NCI-H2196 treated with DMSO at 0.1 percent for 48 hours (cell line): Measurements from ENCODE around the gene MBNL2.
A peak's percentile ranks its signal among the peaks of the same experiment; 100 is the strongest.
"Not testable (repeated sequence)": the region's sequence is repeated elsewhere in the genome, so short reads cannot be mapped to it uniquely, and the experiment has no call there.

Experiments
- DNase-seq: peaks from one replicate; lab custom pipeline; 2025; ENCODE audit not compliant: unreplicated experiment; lab: John Stamatoyannopoulos, UW

The MBNL2 gene

DNA sequence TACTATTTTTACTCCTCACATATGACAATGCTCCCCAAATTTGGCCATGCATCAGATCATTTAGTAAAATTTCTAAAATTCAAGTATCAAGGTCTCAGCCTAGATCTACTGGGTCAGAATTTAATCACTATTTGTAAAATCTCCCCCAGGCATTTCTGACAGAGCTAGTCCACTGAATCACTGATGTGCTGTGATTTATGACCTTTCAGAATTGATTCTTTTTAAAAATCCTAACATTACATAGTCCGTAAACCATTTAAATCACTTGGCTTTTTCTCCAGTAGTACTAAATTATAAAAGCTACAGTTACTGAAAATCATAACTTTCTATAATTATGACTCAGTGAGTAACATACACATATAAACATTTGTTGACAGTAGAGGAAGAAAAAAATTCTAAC, 119.0 kb downstream of the MBNL2 start:
- no peak for DNase-seq

DNA sequence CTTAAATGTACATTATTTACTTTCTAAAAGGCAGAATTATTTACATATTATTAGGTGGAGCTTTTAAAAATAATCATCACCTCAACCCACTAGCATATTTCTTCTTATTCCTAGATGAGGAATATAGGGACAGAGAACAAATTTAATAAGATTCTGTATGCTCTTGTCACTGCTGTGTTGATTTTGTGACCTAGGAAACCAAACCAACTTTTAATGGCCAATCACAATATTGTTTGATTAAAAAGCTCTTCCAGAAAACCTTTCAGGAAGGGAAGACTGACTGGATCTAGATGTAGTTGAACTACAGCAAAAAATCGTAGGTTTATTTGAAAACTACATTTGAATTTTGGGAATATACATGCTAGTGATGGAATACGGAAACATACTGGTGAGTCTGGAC, 120.0 kb downstream of the MBNL2 start:
- DNase-seq = no peak

DNA sequence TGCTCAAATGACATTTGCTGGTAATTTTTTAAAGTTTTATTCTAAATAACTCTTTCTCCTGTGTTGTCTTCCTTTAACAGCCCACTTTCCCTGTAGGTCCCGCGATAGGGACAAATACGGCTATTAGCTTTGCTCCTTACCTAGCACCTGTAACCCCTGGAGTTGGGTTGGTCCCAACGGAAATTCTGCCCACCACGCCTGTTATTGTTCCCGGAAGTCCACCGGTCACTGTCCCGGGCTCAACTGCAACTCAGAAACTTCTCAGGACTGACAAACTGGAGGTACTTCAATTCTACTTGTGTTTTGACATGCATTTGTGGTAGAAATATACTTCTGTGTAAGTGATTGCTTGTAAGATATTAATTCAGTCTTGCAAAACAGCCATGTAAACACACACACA, 120.8 kb downstream of the MBNL2 start:
- no peak for DNase-seq

DNA sequence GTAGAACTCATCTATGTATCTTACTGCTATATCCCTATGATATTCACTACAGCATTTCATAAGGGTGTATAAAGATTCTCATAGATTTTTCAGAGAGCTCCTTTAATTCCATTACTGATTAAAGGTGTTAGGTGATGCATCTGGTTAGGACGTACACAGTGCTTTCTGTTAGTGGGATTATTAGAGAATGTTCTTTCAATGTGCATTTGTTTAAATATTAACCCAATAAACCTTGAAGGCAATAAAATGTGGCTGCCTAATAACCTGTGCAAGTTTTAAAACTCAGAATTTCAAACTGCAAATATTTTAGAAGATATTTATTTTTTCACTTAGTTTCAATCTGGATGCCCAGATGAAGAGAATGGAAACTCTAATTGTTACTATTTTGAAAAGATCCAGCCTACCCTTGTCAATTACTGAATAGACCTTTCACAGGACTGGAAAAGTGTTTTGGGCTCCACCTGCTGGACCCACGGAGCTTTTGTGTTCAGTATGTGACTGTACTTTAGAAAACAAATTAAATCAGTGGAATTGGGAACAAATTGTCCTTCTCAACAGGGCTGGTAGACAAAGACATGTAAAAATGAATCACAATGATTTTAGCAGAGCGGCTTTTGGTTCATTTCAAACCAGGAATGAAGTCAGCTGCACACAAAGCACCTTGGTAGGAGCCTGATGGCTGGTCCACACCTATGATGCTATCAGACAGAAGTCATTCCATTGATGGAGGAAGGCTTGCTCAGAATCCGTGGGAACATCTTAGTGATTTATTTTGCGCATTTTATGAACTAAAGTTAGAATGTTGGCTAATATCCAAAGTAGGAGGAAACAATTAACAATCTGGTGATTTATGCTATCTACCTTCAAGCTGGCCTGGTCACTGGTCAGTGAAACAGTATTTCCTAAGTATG, 122.4 kb downstream of the MBNL2 start:
- no peak for DNase-seq

DNA sequence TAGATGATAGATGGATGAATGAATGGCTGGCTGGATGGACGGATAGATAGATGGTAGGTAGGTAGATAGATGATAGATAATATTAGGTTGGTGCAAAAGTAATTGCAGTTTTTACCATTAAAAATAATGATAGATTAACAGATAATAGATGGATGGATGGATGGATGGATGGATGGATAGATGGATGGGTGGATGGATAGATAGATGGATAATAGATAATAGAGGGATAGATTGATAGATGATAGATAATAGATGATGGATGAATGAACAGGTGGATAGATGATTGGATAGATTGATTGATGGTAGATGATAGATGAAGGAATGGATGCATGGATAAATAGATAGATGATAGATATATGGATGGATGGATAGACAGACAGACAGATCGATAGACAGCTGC, 124.0 kb downstream of the MBNL2 start:
- no peak for DNase-seq

DNA sequence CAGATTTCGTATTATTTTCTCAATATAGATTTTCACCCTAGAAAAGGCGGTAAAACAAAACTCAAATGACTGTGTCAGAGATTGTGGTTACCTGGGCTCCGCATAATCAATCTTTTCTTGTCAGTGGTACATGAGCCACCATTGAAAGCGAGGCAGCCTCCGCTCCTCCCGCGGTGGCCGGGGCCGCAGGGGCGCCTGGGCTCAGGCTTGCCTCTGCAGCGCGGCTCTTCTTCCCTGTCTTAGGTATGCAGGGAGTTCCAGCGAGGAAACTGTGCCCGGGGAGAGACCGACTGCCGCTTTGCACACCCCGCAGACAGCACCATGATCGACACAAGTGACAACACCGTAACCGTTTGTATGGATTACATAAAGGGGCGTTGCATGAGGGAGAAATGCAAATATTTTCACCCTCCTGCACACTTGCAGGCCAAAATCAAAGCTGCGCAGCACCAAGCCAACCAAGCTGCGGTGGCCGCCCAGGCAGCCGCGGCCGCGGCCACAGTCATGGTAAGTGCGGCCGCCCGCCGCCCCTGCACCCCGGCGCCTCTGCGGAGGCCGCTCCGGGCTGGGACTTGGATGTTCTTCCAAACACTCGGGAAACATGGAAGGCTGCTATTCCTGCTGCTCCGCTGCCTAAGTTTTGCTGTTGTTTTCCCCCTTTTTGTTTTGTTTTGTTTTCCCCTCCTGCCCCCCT, 124.6 kb downstream of the MBNL2 start:
- no peak for DNase-seq

DNA sequence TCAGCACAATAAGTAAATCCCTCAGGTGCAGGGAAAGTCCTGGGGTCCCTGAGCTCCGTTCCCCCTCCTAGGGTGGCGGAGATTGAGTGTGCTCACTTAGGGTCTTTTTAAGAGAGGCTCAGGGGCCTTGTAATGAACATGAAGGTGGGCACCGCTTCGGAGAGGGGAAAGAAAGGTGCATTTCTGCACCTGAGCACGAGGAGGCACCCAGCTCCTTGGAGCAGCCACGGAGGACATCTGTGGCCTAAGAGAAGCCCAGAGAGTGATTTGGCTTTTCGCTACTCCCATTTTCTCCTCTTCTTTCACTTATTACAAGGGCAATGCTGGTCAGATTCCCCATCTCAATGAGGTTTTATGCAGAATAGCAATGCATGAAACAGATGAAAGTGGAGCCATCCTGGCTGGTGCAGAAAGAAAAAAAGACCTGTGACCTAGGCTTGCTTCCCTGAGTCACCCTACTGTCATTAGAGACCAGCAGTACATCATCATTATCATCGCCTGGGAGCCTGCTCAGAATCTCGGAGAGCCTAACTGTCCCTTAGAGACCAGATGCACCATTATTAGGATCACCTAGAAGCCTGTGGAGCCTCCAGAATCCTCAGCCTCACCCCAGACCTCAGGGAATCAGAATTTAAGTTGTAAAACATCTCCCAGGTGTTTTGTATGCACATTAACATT, 125.3 kb downstream of the MBNL2 start:
- DNase-seq = no peak

DNA sequence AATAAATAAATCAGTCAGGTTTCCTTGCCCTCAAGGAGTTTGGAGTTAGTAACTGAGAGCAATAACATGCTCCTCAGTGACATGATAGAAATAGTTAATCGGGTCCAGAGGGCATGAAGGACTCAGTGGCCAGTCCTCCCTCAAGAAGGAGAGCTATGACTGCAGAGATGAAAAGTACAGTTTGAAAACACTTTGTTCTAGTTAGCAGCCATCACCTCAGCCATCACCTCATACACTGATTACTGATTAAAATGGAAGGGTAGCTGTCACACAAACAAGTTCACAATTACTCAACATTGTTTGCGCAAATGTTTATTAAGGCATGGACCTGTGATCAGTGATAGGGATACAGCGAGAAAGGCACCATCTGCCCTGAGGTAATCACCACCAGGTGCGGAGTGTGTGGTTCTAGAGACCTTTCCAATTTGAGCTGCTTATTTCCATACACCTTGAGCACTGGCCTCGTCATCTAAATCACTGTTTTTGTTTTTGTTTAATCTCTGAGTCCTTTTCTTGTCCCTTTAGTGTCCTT, 126.5 kb downstream of the MBNL2 start:
- DNase-seq = no peak

DNA sequence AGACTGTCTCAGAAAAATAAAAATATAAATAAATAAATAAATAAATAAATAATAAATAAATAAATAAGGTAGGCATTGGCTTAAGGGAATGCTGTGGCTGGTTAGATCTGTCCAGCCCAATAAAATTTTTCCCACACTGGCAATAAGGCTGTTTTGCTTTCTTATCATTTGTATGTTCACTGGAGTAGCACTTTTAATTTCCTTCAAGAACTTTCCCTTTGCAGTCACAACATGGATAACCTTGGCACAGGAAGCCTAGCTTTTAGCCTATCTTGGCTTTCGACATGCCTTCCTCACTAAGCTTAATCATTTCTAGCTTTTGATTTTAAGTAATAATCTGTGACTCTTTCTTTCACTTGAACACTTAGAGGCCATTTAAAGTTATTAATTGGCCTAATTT, 129.9 kb downstream of the MBNL2 start:
- not testable (repeated sequence) for DNase-seq

DNA sequence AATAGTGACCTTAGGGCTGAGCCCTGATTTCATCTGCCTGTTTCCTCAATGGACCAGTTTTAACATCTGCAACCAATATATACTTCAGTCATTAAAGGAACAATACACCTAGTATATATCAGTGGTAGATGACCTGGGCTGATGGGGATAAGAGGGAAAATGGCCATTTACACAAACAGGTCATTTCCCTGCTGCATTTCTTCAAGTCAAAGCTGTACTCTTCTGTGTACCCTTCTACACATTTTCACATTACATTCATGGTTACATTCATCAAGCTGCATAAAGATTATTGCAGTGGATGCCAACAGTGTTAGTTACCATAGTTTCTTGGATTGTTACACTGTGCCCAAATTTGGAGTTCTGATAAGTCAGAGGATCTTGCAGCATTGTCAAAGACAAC, 130.7 kb downstream of the MBNL2 start:
- DNase-seq = no peak

DNA sequence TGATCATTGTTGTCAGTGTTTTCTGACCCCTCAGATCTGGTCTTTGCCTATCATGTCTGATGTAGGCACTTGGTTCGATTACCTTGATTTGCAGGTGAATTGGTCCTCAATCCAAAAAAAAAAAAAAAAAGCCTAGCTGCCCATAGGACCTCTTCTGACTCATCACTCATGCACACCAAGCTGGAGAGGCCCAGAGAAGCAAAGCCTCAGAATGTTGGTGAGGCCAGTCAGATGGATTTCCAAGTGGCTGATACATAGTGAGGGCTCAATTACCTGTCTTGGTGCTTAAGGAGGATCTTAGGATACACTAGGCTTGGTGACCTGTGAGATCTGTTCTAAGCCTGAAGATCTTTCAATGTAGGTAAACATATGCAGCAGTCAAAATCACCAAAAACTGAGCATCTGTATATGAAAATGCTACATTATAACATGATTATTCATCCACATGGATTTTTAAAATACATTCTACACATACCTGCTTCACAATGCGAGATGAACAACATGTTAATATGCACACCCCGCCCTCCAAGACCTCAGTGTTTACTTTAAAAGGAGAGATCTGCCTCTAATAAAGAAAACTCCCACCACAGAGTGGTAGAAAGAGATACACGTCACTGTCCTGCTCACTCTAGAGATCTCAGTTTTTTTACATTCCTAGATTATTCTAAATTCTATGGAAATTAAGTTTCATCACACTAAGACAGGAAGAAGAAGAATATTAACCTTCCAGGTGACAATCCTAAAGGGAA, 132.0 kb downstream of the MBNL2 start:
- DNase-seq = no peak

DNA sequence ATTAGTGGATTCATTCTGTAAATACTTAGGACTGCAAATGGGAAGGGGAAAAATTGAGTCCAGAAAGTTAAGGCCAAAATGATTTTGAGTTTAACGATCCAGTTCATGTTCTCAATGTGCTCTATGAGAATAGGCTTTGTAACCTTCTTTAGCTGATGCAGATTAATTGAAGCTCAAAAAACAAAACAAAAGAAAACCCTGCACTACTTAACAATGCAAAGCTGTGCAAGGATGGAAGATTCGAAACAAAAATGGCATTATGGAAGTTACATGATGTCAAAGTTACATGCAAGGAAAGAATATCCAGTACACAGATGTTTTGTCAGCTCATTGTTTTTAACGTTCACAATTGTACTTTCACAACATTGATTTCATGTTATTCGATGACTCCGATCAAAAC, 132.7 kb downstream of the MBNL2 start:
- DNase-seq = no peak

DNA sequence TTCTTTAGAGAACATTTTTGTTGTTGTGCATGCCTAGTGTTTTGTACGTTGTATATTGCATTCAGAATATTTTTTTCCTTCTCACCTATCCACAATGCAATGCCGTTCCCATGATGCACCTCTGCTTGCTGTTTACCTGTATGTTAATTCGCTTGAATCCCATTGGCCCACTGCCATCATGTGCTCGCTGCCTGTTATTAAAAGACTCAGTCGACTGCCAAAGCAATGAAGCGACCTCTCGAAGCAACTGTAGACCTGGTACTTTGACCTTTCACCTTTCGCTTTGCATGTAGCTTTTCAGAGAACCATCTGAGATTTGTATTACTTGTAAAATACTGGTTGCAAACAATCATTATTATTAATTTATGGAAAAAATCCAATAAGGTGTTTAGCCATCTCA, 134.5 kb downstream of the MBNL2 start:
- no peak for DNase-seq

DNA sequence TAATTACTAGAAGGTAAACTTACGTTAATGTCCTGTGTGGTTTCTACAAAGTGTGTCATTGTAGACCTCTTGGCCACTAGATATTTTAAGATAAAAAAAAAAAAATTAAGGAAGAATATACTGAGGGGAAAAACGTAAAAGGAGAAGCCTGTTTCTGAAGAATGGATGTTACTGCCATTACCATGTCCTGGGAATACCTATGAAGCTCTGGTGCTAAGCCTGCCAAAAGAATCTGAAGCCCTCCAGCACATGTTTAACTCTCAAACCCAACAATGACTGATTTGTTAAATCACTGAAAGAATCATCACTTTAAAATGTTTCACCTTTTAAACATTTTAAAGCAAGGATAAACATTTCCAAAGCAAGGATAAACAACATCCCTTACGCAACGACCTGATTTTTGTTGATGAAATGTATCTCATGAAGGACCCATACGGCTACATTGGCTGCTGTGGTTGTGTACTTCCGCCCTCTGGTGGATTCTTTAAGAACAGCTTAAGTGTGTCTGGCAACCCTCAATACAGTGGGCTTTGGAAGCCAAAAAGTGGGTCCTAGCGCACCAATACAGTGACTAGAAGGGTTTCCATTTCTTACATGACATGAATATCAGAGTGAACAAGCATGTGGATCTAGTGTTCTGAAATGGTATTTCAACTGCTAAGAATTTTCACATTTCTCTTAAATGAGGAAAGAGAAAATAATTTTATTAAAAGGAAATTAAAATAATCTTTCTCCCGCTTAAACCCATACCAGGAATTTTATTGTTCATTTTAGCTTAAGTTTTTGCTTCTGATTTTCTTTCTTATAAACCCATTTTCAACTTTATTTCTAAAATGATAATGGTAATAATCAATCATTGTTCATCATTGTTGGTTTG, 137.3 kb downstream of the MBNL2 start:
- DNase-seq = peak; percentile 3

DNA sequence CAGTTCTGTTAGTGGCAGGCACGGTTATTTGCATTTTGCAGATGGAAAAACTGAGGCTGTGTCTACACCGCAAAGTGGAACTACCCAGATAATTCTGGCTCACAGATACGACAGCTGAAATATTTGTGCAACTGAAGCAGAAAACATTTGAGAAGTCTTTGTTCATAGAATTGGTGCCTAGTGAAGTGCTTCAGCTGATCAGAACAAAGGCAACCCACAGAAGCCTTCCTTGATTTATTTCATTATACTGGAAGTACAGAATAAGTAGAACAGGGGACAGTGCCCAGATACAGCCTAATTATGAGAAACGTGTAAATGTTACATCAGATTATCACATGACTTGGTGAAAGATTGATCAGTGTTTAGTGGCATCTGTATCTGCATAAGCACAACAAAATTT, 138.5 kb downstream of the MBNL2 start:
- no peak for DNase-seq

DNA sequence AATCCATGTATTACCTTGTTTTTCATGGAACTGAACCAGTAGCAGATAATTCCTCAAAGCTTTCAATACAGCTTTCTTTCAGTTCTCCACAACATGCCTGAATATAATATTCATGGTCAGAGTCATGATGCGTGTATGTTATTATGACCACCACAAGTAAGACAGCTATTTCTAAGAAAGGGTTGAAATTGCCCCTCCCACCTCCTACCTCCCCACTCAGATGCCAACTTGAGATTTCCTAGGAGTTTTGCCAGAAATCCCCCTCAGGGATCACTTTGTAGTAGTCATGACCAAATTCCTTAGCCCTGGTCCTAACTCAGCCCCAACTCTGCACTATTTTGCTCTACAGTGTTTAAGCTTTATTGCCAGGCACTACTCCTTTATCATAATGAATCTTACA, 141.9 kb downstream of the MBNL2 start:
- DNase-seq = no peak

DNA sequence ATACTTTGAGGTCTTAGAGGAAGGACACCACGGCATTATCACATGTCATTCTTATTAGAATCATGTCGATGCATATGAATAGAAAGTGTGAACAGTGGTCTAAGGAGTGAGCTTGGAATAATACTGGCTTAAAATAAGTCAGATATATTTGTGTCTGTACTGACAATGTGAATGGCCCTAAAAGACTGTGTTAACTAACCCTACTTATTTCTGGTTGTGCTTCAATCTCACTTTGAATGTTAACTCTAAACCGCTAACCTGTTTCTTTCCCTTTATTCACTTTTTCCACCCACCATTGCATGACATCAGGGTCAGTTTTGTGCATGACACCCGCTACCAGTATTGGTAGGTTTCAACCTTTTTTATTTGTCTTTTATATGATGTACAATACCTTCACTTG, 142.7 kb downstream of the MBNL2 start:
- no peak for DNase-seq

DNA sequence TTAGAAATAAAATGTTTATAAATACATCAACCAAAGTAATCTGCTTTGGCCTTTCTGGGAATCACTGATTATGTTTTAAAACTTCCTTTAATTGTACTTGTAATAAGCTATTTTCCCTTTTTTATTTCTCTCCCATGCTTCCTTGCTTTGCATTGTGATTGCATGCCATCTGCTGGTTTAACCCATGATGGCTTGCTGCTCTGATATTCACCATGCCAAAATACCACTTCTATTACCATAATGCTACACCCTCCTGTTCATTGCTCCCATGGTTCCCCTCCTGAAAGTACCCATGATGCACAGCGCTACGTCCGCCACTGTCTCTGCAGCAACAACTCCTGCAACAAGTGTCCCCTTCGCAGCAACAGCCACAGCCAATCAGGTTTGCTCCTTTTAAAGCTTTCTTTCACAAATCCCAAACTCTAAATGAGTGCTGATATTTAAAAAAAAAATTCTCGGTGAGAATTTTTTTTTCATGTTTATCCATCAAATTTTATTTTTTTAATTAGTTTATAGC, 144.1 kb downstream of the MBNL2 start:
- no peak for DNase-seq

DNA sequence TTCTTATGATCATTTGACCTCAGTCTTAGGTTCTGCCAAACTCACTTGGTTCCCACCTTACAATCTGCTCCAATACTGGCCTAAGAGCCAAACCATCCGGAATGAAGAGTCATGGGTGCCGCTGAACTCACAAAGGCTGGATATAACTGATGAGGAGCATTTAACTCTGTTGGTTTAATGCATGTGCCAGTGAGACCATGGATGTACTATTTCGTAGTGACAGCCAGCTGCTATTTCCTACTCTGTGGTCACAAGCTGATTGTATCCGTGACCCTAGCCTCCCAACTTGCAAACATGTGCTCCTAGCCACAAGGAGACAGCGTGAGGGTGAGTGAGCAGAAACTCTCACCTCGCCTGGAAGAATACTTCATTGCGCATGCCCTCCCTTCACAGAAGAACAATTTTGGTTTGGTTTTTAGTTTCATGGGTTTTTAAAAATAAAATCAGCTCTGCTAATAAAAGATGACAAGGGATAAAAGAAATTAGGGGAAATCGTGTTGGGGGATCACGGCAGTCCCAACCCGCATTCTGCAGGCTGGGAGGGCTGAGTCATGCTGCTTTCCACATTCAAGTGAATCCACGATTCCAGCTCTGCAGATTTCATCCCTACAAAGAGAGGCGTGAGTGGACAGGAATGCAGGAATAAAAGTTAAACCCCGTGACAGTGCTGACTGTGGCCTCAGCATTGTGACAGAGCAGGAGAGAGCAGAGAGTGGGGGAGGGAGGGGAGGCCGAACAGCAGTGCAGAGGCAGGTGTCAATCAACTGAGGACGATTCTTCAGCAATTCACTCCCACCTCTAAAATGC, 145.1 kb downstream of the MBNL2 start:
- no peak for DNase-seq
